Choroid plexus epithelial cell (primary cell): Measurements from ENCODE around the gene KLHL26.

Experiments used
- DNase-seq: peaks from one replicate; pipeline ENCODE4 v3.0.0-alpha.2; 2010; ENCODE audit warnings: low read depth
- H3K4me3 ChIP-seq: 2 replicates; pipeline ENCODE4 v1.5.1; 2011; ENCODE audit warnings: low read depth, mild to moderate bottlenecking, control low read depth, low read length, moderate library complexity
- CTCF ChIP-seq: conservative IDR thresholded peaks from 2 replicates; pipeline ENCODE4 v1.5.1; 2011; ENCODE audit warnings: low read depth, mild to moderate bottlenecking, control low read depth, inconsistent platforms, low read length, moderate library complexity

Gene KLHL26

GRCh38 chr19:18603958-18604819, 32.6 kb upstream of the KLHL26 start:
- no peak for TF ChIP-seq CTCF
- H3K4me3 ChIP-seq, result no peak overlapping the region
- DNase-seq, result no peak

GRCh38 chr19:18604820-18605159, 32.0 kb upstream of the KLHL26 start:
- H3K4me3 ChIP-seq, result no peak overlapping the region
- TF ChIP-seq CTCF, result no peak
- no peak for DNase-seq

- no peak for TF ChIP-seq CTCF
- no peak for DNase-seq
- no peak overlapping the region for H3K4me3 ChIP-seq
Measured at GRCh38 chr19:18605196-18605545, 31.7 kb upstream of the KLHL26 start.

DNA sequence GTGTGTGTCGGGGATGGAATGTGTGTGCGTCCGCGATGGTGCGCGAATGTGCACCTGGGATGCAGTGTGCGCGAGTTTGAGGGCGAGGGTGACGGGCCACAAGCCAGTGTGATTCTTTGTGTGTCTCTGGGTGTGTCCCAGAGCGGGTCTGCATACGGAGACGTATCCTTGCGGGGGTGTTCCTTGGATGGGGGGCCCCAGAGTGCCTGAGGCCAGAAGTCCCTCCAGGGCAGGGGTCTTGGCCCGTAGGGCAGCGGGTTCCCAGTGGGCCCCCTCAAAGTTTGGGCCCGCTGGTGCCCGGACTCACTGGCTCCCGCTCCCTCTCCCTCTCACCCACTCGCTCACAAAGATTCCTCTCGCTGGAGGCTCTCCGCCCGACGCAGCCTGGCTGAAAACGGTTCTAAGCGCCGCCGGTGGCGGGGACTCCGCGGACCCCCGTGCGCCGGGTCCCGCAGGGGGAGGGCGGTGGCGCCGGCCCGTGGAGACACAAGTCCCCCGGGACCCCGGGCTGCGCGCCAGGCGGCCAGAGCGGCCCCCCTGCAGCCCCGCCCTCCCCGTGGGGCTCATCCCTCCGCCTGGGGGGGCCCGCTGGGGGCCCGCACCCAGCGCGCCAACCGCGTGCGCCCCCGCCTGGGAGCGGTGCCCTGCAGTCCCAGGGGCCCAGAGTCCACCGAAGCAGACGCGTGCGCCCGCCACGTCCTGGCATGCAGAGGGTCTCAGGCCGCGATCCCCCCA, 31.1 kb upstream of the KLHL26 start:
- TF ChIP-seq CTCF, result no peak
- no peak overlapping the region for H3K4me3 ChIP-seq
- DNase-seq, result no peak

DNA sequence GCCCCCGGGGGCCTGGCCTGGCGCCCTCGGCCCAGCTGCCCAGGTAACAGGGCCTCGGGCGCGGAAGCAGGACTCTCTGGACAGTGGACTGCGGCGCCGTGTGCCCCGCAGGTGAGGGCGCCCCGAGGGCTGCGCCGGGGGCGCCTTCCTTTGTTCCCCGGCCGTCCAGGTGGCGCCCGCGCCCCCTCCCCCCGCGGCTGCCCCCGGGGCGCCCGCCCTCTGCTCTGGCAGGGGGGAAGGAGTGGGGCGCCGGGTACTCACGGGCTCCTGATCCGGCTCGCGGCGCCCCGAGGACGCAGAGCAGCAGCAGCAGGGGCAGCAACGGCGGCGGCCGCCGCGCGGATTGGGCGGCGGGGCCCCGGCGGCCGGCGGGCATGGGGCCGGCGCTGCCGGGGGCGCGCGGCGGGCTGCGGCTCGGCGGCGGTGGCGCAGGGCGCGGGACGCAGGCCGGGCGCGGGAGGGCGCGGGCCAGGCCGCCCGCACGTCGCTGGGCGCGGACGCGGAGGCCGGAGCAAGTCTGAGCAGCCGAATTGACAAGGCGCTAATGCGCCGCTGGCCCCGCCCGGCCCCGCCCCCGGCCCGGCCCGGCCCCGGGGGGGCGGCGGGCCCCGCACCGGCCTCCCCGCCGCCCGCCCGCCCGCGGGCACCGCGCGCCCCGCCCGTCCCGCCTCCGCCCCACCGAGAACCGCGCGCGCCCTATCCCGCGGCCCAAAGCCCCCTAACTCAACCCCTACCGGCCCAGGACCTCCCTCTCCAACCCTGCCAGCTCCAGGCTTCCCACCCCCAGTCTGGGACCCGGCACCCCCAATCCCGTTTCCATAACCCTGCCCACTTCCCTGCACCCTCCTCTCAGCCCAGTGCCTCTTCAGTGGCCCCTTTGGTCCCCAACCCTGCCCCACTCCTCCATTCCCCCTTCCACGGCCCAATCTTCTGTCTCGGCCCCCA, 30.3 kb upstream of the KLHL26 start, which contains the start of gene CRLF1:
TSS of gene CRLF1 (minus strand) at position 519 of the 945 bp plus-strand sequence. CDS start at position 376, 143 bp downstream.
- no peak for TF ChIP-seq CTCF
- H3K4me3 ChIP-seq, result no peak within 1 kb of the TSS
- DNase-seq, result no peak

DNA sequence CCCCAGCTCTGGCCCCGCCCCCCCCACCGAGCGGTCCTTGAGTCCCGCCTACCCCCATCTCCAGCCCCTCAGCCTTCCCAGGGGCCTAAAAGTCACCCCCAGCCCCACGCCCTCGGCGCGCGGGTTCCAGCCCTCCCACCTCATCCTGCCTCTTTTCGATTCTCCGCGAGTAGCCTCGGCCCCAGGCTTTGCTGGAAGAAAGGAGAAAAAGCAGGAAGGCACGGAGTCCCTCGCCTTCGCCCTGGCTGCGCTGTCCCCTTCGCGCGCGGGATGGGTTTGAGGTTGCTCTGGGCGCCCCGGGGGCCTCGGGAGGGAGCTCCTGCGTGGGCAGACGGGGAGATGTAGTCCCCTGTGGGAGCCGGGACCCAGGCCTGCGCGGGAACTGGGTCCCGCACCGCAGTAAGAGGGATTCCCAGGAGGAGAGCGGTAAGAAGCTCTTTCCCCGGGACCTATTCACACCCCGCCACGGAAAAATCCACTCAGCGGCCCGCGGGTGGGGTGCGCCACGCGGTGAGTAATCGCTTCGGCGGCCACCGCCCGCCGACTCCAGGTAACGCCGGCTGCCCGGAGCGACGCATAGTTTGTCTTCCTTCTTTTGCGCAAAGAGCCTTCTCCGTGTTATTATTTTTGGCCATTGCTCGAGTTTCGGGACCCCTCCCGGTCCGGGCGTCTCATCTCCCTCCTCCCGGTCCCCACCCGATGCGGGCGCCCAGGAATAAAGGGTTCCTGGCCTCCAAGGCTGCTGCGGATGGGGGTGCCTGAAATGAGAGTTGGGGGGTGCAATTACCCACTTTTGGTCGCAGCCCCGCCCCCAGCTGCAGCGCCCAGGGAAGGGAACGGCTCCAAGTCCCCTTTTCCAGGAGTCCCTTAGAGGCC, 29.4 kb upstream of the KLHL26 start:
- DNase-seq, result no peak
- TF ChIP-seq CTCF, result no peak
- no peak overlapping the region for H3K4me3 ChIP-seq
